GM19467 (cell line): ENCODE data around the gene DARS1.

Experiments
- ATAC-seq: cut with Tn5 transposase; IDR thresholded peaks from one replicate; pipeline ENCODE4 v1.9.1; 2021; ENCODE audit warnings: mild to moderate bottlenecking, moderate library complexity; ENCODE audit not compliant: unreplicated experiment

Gene DARS1

DNA sequence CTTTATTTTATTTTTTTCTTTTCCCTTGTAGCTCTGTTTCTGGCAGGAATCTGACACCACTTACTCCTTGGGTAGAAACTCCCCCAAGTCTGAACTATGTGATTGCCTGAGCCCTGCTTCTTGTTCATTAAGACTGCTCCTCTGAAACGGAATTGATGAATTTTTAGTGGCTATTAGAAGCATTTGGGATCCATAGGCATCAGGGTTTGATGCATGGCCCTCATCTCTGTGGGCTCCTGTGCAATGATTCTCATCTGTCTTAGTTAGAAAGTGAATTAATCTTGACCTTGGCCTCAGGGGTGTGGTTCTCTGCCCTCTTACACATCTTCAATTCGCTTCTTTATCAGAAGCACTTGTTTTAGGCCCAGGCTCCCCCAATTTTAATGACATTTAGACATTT lies 31.0 kb upstream of the DARS1 start:
- ATAC-seq: no peak

DNA sequence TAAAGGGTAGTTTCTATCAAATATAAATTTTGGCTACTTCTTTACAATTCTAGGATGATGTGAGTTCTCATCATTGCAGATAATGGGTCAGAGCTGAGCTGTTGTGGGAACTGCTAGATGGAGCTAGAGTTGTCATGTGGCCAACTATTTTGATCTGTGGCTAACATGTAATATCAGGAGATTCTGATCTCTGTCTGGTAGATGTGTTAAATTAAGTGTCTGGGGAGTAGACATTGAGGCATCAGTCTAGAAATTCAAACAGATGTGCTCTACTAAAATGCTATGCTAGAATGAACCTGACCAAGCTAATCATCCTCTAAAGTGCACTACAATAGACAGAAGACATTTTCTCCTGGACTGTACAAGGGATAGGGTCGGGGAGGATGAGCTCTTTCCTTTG lies 30.3 kb upstream of the DARS1 start:
- no peak for ATAC-seq

DNA sequence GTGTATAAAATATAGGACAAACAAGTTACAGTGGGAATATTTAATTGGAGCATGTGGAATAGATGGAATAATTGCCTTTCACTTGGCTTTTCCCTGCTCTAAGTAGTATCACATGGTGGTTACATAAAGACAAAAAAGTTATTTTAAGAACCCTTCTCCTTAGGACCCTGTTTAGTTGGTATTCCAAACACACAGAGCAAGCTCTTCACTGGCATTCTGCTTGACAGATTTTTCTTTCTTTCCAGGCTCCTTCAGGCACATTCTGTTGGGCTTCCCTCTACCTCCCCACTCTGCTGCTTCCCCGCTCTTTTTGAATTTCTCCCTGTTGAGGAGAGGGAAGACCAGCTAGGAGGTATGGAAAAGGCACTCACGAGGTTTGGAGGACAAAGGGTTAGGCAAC lies 29.0 kb upstream of the DARS1 start:
- ATAC-seq: no peak

DNA sequence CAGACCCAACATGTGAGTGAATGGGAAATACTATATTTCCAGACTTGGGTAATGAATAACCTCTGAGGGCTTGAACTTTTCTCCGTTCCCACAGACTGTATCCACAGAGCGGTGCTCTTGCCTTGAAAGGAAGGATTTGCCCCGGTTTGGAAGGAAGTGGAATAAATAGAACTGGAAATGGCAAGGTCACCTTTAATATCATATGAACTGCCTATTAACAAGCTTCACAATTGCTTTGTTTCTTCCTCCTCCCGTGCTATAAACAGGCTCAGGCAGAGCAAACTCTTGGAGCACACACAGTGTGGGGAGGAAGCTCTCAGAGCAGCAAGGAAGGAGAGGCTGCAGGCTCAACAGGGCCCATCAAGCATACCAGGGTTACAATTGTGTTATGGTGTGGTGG lies 28.5 kb upstream of the DARS1 start:
- ATAC-seq: no peak

DNA sequence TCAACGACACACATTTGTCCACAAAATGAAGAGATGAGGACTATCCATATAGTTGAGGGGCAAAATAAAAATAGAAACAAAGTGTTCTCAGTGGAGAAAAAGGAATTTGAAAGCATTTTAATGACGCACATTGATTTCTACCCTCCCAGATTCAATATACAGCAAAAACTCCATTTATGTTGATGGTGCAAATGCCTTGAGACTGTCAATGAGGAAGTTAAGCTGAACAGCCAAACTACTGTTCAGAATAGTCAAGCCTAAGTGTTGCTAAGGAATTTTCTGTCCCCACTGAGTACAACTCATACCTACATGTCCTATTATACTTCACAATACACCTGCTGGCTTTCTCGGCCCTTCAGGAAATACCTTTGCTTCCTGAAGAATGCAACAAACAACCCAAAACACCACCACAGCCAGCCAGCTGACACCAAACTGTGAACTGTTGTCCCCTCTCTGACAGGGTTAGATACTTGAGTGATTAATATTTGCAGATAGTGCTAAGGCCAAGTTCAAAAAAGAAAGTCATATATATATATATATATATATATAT lies 27.8 kb upstream of the DARS1 start:
- no peak for ATAC-seq

DNA sequence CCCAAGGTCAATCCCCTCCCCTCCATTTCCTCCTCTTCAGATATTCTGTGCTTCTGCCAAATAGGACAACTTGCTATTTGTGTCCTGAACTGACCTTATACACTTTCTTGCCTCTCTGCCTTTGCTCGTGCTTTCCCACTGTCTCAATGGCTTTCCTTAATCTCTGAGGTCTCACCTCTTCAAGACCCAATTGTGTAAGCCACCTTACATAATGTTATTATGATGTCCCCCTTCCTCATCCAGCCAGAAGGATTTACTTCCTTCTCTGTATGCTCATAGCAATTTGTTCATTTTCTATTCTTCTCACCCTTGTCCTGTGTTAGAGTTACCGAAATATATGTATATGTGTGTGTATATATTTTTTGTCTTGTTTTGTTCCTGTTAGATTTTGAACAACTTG lies 26.9 kb upstream of the DARS1 start:
- ATAC-seq: no peak

DNA sequence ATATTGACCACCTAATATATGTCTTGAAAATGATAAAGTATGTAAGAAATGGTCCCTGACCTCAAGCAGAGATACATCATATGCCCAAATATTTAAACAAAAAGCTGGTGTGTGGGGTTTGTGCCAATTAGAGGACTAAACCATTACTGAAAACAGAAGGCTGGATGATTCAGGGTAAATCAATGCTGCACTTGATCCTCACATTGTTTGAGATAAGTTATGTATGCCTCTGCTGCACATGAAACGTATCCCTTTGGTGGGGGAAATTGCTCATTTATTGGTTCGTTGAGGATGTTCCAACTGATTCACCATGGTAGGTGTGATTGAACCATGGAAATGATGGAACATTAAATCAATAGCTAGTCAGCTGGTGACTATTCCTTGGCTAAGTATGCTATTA lies 24.7 kb upstream of the DARS1 start:
- no peak for ATAC-seq

DNA sequence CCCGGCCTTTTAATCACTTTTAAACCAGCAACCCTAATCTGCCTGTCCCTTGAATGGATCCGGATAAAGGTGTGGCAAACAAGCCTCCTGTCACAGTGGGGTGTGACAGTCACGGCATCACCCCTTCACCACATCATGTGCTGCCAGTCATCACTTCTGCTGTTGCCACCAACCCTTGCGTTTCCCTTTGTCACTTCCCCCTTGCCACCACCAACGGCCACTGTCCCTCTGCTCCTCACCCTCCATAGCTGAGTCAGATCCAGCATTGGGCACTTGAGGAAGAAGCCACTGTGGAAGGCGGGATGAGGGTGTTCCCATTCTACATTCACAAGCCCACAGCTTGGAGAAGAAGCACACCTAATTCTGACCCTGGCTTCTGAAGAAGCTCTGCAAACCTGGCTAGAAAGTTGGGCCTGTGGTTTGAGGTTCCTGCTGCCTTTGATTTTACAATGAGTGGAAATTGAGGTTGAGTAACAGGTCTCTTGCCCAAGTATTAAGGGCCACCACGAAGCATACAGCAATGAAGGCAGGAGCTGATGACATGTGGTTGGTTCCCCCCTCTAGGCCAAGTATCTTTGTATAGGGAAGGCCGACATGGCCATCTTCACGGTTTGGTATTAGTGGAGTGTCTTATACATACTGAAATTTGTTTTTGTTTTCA lies 22.9 kb upstream of the DARS1 start:
- ATAC-seq: peak; percentile 46

DNA sequence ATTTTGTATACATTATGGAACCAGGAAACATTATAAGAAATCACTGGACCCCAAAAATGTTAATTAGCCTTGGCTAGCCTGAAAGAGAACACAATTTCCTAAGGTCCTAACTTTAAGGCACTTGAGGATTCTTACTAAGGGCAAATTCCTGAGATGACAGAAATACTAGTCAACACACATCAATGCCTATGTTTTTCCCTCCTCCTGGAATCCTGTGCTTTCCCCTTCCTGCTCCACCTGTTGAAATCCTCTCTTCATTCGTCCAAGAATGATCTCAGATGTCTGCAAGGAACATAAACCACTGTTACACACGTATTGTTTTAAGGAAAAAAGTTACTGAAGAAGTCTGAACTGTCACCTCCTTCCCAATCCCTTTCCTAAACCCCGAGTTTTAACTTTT lies 21.2 kb upstream of the DARS1 start:
- no peak for ATAC-seq

DNA sequence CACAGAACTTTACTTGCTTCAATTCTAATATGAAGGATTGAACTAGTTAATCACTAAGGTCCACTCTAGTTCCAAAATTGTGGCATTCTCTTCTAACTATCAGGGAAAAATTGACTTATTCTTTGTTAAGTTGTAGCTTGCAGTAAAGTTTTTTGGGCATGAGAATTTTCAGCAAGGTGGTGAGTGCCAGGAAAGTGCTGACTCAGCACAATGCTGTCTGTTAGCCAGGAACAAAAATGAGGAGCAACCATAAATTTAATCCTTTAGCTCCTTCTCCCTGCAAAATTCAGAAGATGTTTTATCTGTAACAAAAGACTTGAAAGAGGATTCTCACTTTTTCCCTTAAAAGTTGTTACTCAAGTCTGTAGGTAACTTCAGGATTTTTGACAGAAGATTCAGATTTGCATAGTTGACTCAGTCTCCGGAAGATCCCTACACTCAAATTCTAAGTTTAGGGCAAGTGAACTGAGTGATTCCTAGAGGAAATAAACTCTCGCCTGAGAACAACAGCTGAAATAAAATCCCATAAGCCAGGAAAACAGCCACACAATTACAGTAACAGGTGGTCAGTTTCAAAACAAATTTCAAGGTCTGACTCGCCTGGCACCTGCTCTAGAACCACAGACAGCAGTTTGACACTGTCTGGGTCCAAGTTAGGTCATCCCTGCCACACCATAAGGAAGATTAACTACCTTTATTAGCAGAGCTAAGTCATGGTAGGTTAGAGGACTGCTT lies 20.2 kb upstream of the DARS1 start:
- ATAC-seq: peak; percentile 52

DNA sequence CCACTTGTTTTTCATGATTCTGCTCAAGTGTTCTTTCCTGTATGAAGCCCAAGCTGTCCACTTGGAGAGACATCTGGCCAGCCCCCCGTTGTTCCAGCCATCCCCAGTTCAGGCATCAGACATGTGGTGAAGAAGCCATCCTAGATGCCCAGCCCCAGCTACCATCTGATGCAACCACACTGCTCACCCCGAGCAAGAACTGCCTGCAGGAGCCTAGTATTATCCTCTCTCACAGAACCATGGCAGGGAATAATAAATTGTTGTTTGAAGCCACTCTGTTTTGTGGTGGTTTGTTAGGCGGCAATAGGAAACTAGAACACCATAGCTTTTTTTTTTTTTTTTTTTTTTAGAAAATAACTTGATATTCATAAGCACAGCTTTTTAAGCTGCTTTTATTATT lies 19.5 kb upstream of the DARS1 start:
- ATAC-seq: no peak

DNA sequence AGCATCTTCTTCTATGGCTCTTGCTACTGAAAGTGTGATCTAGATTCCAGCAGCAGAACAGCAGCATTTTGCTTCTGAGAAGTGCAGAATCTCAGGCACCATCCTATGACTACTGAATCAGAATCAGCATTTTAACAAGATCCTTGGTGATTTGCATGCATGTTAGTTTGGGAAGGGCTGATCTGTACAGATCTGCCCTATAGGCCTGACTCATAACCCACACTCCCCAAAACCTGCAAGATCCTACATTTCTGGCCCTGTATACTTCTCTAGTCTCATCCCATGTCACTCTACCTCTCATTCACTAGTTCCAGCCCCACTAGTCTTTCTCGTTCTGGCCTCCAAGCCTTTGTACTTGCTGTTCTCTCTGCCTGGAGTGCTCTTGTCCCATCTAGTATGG lies 15.7 kb upstream of the DARS1 start:
- ATAC-seq: no peak

DNA sequence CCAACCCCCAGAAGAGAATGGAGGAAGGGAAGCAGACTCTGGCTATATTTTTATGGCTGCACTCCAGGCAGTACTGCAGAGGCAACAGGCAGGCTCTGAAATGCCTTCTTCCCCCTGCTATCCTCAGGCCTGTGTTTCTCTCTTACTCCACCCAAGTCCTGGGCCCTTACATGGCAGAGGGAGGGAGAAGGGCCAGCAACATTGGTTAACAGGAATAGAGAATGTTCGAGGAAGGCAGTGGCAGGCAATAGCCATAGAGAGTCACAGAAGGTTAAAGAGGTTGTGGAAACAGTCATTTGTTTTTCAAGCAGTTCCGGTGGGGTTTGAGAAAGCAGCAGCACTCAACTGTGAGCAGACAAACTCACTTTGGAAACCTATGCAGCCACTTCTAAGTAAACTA lies 15.1 kb upstream of the DARS1 start:
- peak; percentile 62 for ATAC-seq

DNA sequence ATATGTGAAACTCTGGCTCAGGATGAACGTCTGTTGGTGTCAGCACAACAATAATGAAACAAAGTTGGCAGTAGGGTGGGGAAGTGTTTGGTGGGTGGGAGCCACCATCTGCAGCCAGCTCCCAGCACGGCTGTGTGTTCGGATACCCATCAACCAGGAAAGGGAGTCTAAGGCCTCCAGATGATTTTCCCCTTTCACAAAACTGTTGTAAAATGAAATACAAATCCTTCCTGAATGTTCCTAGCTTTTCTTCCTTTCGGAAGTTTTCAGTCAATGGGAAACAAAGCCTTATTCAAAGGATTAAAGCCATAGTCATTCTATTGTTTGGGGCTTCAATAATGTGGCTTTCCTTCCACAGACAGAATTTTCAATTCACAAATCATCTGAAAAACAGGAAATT lies 14.5 kb upstream of the DARS1 start:
- no peak for ATAC-seq

DNA sequence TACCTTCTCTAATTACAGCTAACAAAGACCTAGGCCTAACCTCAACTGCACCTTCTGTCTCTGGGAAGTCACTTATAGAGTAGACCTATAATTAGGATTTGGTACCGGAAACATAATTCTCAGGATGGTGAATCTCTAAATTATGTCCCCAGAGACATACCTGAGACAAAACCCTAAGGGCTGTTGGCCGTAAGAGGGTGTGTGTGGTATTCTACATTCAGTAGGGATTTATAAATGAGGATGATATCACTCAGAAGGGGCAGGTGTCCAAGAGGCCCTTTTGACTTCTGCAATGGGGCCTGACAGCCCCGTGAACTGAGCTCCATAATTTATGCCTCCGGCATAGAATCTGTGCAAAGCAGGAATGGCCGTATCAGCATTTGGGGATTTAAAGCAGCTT lies 13.5 kb upstream of the DARS1 start:
- ATAC-seq: no peak

DNA sequence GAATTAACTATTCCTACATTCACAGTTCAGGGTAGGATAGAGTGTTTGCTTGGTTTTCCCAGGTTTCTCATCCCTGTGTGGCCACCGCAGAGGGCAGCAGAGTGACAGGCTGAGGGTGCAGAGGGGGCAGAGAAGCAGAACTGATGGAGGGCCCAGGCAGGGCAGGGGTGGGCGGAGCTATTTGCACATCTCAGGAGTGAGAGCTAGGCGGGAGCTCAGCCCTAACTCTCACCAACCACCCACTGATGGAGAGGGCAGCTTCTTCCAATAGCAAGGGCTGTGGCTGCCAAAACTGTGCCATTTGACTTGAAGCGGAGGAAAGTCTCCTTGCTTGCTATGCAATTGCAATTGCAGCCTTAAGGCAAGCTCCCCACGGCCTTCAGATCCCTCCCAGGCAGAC lies 12.0 kb upstream of the DARS1 start:
- no peak for ATAC-seq

DNA sequence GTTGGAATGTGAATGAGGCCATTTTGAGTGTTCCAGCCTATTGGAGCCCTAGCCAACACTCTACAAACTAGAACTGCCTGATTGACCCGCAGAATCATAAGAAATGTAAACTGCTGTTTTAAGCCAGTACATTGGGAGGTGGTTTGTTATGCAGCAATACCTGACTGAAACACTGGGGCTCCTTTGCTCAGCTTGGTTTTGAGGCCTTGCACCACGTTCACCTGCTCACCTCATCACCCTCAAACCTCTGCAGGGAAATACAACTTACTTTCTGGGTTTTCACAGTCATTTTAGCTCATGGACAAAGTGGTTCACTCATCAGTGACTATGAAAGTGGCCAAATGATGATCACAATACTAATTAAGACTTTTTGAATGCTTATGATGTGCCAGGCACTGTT lies 10.9 kb upstream of the DARS1 start:
- no peak for ATAC-seq

DNA sequence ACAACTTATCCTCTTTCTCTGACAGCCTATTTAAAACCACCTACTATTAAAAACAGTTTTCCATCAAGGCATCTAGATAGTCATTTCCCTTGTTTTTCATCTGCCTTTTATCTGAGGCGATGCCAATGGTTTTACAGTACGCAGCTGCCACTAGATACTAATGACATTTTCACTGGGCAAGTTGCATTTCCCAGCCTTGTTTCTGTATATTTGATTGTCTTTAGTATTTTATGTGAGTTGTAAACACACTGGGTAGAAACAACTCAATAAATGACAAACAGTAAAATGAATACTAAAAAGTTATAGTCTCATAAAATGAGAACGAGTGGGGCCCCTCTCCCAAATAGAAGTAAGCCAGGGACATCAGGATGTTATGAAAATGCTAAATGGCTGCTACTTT lies 8.9 kb upstream of the DARS1 start:
- no peak for ATAC-seq

DNA sequence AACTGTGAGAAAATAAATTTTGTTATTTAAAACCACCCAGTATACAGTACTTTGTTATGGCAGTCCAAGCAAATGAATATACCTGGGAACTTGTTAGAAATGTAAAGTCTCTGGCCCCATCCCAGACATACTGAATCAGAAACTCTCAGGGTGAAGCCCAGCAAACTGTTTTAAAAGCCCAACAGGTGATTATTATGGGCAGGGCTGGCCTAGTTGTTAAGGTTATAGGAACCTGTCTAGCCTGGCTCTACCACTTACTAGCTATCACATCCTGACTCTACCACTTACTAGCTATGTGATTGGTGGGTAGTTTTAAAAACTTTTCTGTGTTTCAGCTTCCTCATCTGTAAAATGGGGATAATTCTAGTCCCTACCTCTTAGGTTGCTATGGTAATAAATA lies 8.0 kb upstream of the DARS1 start:
- ATAC-seq: no peak

DNA sequence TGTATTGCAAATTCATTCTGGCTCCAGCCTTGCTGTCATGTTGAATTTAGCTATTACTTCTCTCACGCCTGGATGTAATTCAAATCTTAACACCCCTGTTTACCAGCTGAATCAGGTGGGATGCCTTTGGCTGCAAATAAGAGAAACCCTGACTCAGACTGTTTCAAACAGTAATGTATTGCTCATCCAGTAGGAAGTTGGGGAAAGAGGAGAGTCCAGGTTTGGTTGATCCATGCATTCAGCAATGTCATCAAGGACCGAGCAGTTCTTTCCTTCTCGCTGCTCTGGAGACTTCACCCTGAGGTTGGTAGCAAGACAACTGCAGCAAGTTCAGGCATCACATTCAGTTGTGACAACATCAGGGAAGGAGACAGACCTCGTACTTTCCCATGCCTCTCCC lies 6.4 kb upstream of the DARS1 start:
- ATAC-seq: no peak

DNA sequence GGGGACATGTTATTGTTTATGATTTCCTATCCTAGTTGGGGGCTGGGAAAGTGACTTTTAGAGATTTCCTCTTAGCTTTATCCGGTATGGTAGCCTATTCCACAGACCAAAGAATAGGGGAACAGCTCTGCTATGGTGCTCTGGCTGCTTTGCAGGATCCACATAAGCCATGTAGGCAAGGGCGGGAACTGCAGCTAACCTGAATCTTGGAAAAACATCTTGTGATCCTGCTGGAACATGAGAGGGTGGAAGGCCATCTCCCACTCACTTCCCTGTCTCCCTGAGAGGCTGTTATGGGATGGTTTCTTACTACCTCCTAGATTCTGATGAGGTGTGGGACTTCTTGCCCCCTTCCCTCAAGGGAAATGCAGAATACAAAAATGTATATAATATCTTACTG lies 2.0 kb upstream of the DARS1 start:
- ATAC-seq: no peak

DNA sequence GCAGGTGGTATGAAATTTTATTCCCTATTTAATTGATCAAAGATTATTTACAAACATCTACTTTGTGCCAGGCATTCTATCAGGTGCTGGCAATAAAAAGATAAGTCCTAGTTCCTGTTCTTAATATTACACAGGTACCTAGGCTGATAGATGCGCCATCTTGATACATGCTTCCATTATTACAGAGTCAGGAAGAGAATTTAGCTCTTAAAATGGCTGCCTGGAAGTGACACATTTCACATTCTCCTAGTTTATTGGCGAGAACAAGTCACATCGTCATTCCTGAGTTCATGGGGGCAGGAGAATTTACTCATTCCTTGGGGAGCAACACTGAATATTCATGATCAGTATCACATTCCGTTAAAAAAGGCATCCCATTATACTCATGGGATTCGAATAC lies 1.1 kb upstream of the DARS1 start:
- ATAC-seq: no peak
